Fibroblast of lung (primary cell): ENCODE data around the gene SELENOK. TPM values are rescaled to one million over a fixed set of nuclear protein-coding genes. Genes with fewer than 3 reads are reported as not detected.

Experiments
- DNase-seq, 2 donors: peaks; one replicate each; pipeline versions ENCODE4 v3.0.0 to v3.0.0-alpha.2; 2010; ENCODE audit warnings: low read depth in 2 of 2
- H2AFZ ChIP-seq: 2 replicates; pipeline ENCODE4 v1.5.1; 2012; ENCODE audit warnings: low read length, control low read depth, inconsistent platforms
- H3K27ac ChIP-seq: 2 replicates; pipeline ENCODE4 v1.5.1; 2011; ENCODE audit warnings: low read length, control low read depth; ENCODE audit not compliant: insufficient read depth
- H3K27me3 ChIP-seq: 2 replicates; pipeline ENCODE4 v1.5.1; 2011; ENCODE audit warnings: mild to moderate bottlenecking, low read length; ENCODE audit not compliant: control insufficient read depth, insufficient read depth
- H3K36me3 ChIP-seq: 2 replicates; pipeline ENCODE4 v1.5.1; 2011; ENCODE audit warnings: low read length; ENCODE audit not compliant: control insufficient read depth, insufficient read depth
- H3K4me1 ChIP-seq: 2 replicates; pipeline ENCODE4 v1.5.1; 2011; ENCODE audit warnings: low read length; ENCODE audit not compliant: control insufficient read depth, insufficient read depth; ENCODE audit errors: extremely low read depth
- H3K4me2 ChIP-seq: 2 replicates; pipeline ENCODE4 v1.5.1; 2011; ENCODE audit warnings: low read length, control low read depth; ENCODE audit not compliant: insufficient read depth; ENCODE audit errors: extremely low read depth
- H3K4me3 ChIP-seq, 4 experiments: fragments of 200-600 bp in 1 of 4; sonication (generic) in 1 of 4; replicated peaks in 1 of 4; 2 replicates each; pipeline ENCODE4 v1.5.1; 2011 to 2016; ENCODE audit warnings: low read length in 4 of 4, low read depth in 3 of 4, mild to moderate bottlenecking in 3 of 4, control low read depth in 2 of 4, inconsistent platforms in 1 of 4, mixed read lengths in 1 of 4; ENCODE audit not compliant: insufficient read depth in 1 of 4; ENCODE audit errors: control extremely low read depth in 1 of 4
- H3K79me2 ChIP-seq: 2 replicates; pipeline ENCODE4 v1.5.1; 2012; ENCODE audit warnings: mild to moderate bottlenecking, low read length, inconsistent platforms; ENCODE audit not compliant: control insufficient read depth, insufficient read depth
- H3K9ac ChIP-seq: 2 replicates; pipeline ENCODE4 v1.5.1; 2011; ENCODE audit warnings: mild to moderate bottlenecking, low read length, control low read depth; ENCODE audit not compliant: insufficient read depth
- H3K9me3 ChIP-seq: 2 replicates; pipeline ENCODE4 v1.5.1; 2012; ENCODE audit warnings: low read depth, low read length; ENCODE audit not compliant: control insufficient read depth, insufficient read depth
- H4K20me1 ChIP-seq: 2 replicates; pipeline ENCODE4 v1.5.1; 2011; ENCODE audit warnings: low read length; ENCODE audit not compliant: control insufficient read depth, insufficient read depth; ENCODE audit errors: extremely low read depth
- CTCF ChIP-seq, 2 donors: IDR thresholded peaks in 1 of 2; conservative IDR thresholded peaks in 1 of 2; 1 replicate in 1 of 2; 2 replicates in 1 of 2; pipeline ENCODE4 v1.5.1; 2011 to 2012; ENCODE audit warnings: low read length in 2 of 2, control low read depth in 1 of 2, inconsistent platforms in 1 of 2, low read depth in 1 of 2, mild to moderate bottlenecking in 1 of 2
- EZH2 ChIP-seq: IDR thresholded peaks from 2 replicates; pipeline ENCODE4 v1.5.1; 2012; ENCODE audit warnings: low read length, control low read depth, mild to moderate bottlenecking; ENCODE audit errors: missing control alignments
- polyA plus RNA-seq, 2 donors: library from polyadenylated mRNA; depleted of rRNA in 1 of 2; stranded (reverse) in 1 of 2; unstranded in 1 of 2; fragments of >200 nt; gene quantifications; 2 replicates each; pipeline ENCODE4 v1.2.1, GENCODE V29; 2011 to 2012; ENCODE audit warnings: missing spikeins in 1 of 2
- total RNA-seq: library from RNA; depleted of rRNA; stranded (reverse); fragments of >200 nt; gene quantifications from 2 replicates; pipeline ENCODE4 v1.2.1, GENCODE V29; 2014

SELENOK gene
- total and polyA plus RNA-seq, 2 donors (not counting 1 experiment from before 2014, with no cell fraction given) = 26.9 to 40.1 TPM

GRCh38 chr3:53888232-53888631 is 3.4 kb downstream of the SELENOK start:
- H3K9ac ChIP-seq = no peak overlapping the region
- DNase-seq = peak in 1 of 2 donors; percentile 7
- H3K36me3 ChIP-seq = peaks cover 2% of the 10 kb centered on the region
- no peak overlapping the region for H3K4me2 ChIP-seq
- H4K20me1 ChIP-seq = no peaks in the 10 kb centered on the region
- no peak for TF ChIP-seq CTCF (conservative IDR thresholded peaks at IDR 0.05 in 1 of 2, IDR thresholded peaks at IDR 0.05 in 1 of 2; ENCODE audit: low read depth in 1 of 2, low read length in 2 of 2)
- TF ChIP-seq EZH2 = no peak
- H3K27me3 ChIP-seq = no peaks in the 10 kb centered on the region
- H3K9me3 ChIP-seq = no peaks in the 10 kb centered on the region
- no peak overlapping the region for H3K27ac ChIP-seq
- peaks cover 24% of the 10 kb centered on the region for H3K79me2 ChIP-seq
- H3K4me3 ChIP-seq = no peak overlapping the region
- H3K4me1 ChIP-seq = peaks cover 4% of the 10 kb centered on the region
- H2AFZ ChIP-seq = no peak overlapping the region

GRCh38 chr3:53887446-53887845 is 4.2 kb downstream of the SELENOK start:
- DNase-seq = no peak
- no peak overlapping the region for H3K4me3 ChIP-seq
- no peak overlapping the region for H3K9ac ChIP-seq
- H3K79me2 ChIP-seq = peaks cover 24% of the 10 kb centered on the region
- no peaks in the 10 kb centered on the region for H3K9me3 ChIP-seq
- peaks cover 4% of the 10 kb centered on the region for H3K4me1 ChIP-seq
- H2AFZ ChIP-seq = no peak overlapping the region
- no peak overlapping the region for H3K27ac ChIP-seq
- no peaks in the 10 kb centered on the region for H3K27me3 ChIP-seq
- H3K4me2 ChIP-seq = no peak overlapping the region
- H3K36me3 ChIP-seq = peaks cover 2% of the 10 kb centered on the region
- H4K20me1 ChIP-seq = no peaks in the 10 kb centered on the region
- no peak for TF ChIP-seq EZH2
- no peak for TF ChIP-seq CTCF (conservative IDR thresholded peaks at IDR 0.05 in 1 of 2, IDR thresholded peaks at IDR 0.05 in 1 of 2; ENCODE audit: low read depth in 1 of 2, low read length in 2 of 2)

GRCh38 chr3:53885239-53885638 is 6.4 kb downstream of the SELENOK start:
- no peak overlapping the region for H3K4me3 ChIP-seq
- H3K9ac ChIP-seq = no peak overlapping the region
- no peak for TF ChIP-seq EZH2
- no peak for TF ChIP-seq CTCF (conservative IDR thresholded peaks at IDR 0.05 in 1 of 2, IDR thresholded peaks at IDR 0.05 in 1 of 2; ENCODE audit: low read depth in 1 of 2, low read length in 2 of 2)
- no peak for DNase-seq
- H3K27ac ChIP-seq = no peak overlapping the region
- H3K79me2 ChIP-seq = peaks cover 28% of the 10 kb centered on the region
- no peak overlapping the region for H2AFZ ChIP-seq
- peaks cover 2% of the 10 kb centered on the region for H3K36me3 ChIP-seq
- peaks cover 9% of the 10 kb centered on the region for H3K4me1 ChIP-seq
- no peaks in the 10 kb centered on the region for H3K27me3 ChIP-seq
- no peak overlapping the region for H3K4me2 ChIP-seq
- no peaks in the 10 kb centered on the region for H4K20me1 ChIP-seq
- H3K9me3 ChIP-seq = no peaks in the 10 kb centered on the region
